ENCODE measurements around the gene ELL3.
A peak's percentile ranks its signal among the peaks of the same experiment; 100 is the strongest.
"Not testable (repeated sequence)": the region's sequence is repeated elsewhere in the genome, so short reads cannot be mapped to it uniquely, and the experiment has no call there.

The ELL3 gene

GRCh38 chr15:43776718-43777266 lies at the start of gene ELL3:
ELL3 (minus strand) TSS chr15:43776966; CDS start chr15:43776901, 65 bp downstream.
- no peak for DNase-seq (ENCODE audit: low read depth)

GRCh38 chr15:43826029-43826507 lies 49.3 kb upstream of the ELL3 start:
- no peak for DNase-seq (ENCODE audit: low read depth)

- not testable (repeated sequence) for DNase-seq (ENCODE audit: low read depth)
These were observed 48.5 kb upstream of the ELL3 start for GRCh38 chr15:43825305-43825704.

- DNase-seq (ENCODE audit: low read depth), result peak; percentile 97
These were observed 47.8 kb upstream of the ELL3 start, which contains the start of gene MFAP1 for GRCh38 chr15:43824302-43825246. MFAP1 (minus strand) TSS chr15:43824690; CDS start chr15:43824569, 121 bp downstream.

- DNase-seq (ENCODE audit: low read depth), result no peak
These were observed 44.7 kb upstream of the ELL3 start for GRCh38 chr15:43821505-43821904.

GRCh38 chr15:43815064-43815463 lies 38.3 kb upstream of the ELL3 start:
- DNase-seq (ENCODE audit: low read depth), result not testable (repeated sequence)

- DNase-seq (ENCODE audit: low read depth), result no peak
These were observed 32.4 kb upstream of the ELL3 start for GRCh38 chr15:43808960-43809678.

GRCh38 chr15:43808435-43808950 lies 31.7 kb upstream of the ELL3 start:
- no peak for DNase-seq (ENCODE audit: low read depth)

GRCh38 chr15:43802676-43803075 lies 25.9 kb upstream of the ELL3 start:
- not testable (repeated sequence) for DNase-seq (ENCODE audit: low read depth)

- peak; percentile 80 for DNase-seq (ENCODE audit: low read depth)
These were observed 23.7 kb upstream of the ELL3 start, which contains the start of gene HYPK for GRCh38 chr15:43800286-43801141. HYPK (plus strand) TSS chr15:43800599; CDS start chr15:43800623, 24 bp downstream.

- no peak for DNase-seq (ENCODE audit: low read depth)
These were observed 23.1 kb upstream of the ELL3 start, which contains the start of gene SERINC4 for GRCh38 chr15:43799945-43800285. SERINC4 (minus strand) TSS chr15:43800220; CDS start chr15:43799986, 234 bp downstream.

- DNase-seq (ENCODE audit: low read depth), result no peak
These were observed 22.6 kb upstream of the ELL3 start for GRCh38 chr15:43799209-43799944.

GRCh38 chr15:43796566-43796965 lies 19.8 kb upstream of the ELL3 start:
- DNase-seq (ENCODE audit: low read depth), result no peak

GRCh38 chr15:43795997-43796396 lies 19.2 kb upstream of the ELL3 start:
- DNase-seq (ENCODE audit: low read depth), result no peak

- no peak for DNase-seq (ENCODE audit: low read depth)
These were observed 18.4 kb upstream of the ELL3 start for GRCh38 chr15:43795197-43795596.

- DNase-seq (ENCODE audit: low read depth), result no peak
These were observed 17.7 kb upstream of the ELL3 start for GRCh38 chr15:43794269-43795037.

GRCh38 chr15:43793647-43794046 lies 16.9 kb upstream of the ELL3 start:
- no peak for DNase-seq (ENCODE audit: low read depth)

- DNase-seq (ENCODE audit: low read depth), result no peak
These were observed 16.2 kb upstream of the ELL3 start for GRCh38 chr15:43792761-43793476.

Measured in fibroblast of the conjunctiva (primary cell).